Thyroid gland (tissue), 4 donors: ENCODE results near the gene GRB10. TPM values are rescaled to one million over a fixed set of nuclear protein-coding genes. Genes with fewer than 3 reads are reported as not detected.

Experiments used
- DNase-seq, 2 donors: peaks; one replicate each; pipeline ENCODE4 v3.0.0-alpha.2; 2019
- H3K27ac ChIP-seq, 3 donors: fragments of 200-600 bp; sonication (generic); 1 replicate in 2 of 3; 2 replicates in 1 of 3; pipeline ENCODE4 v1.5.1; 2016 to 2019; ENCODE audit warnings: mild to moderate bottlenecking in 1 of 3, moderate library complexity in 1 of 3
- H3K27me3 ChIP-seq: fragments of 200-600 bp; sonication (generic); one replicate; pipeline ENCODE4 v1.5.1; 2019
- H3K36me3 ChIP-seq, 2 donors: fragments of 200-600 bp; sonication (generic); one replicate each; pipeline ENCODE4 v1.5.1; 2016 to 2019
- H3K4me1 ChIP-seq, 2 donors: fragments of 200-600 bp; sonication (generic); one replicate each; pipeline ENCODE4 v1.5.1; 2017 to 2019
- H3K4me3 ChIP-seq, 3 donors: fragments of 200-600 bp; sonication (generic); replicated peaks in 1 of 3; 1 replicate in 2 of 3; 2 replicates in 1 of 3; pipeline ENCODE4 v1.5.1; 2016; ENCODE audit warnings: mild to moderate bottlenecking in 1 of 3
- H3K9me3 ChIP-seq: fragments of 200-600 bp; sonication (generic); one replicate; pipeline ENCODE4 v1.5.1; 2017
- POLR2A ChIP-seq, 2 donors: fragments of 450-650 bp; IDR thresholded peaks; one replicate each; pipeline ENCODE4 v1.6.1; 2017; ENCODE audit warnings: antibody characterized with exemption in 2 of 2, mild to moderate bottlenecking in 2 of 2, moderate library complexity in 1 of 2
- WGBS, 2 donors: methylation state at CpG; one replicate each; pipeline ENCODE4 v1.1.5; 2017; 5-methylcytosine and 5-hydroxymethylcytosine counted together
- intact Hi-C: fragments of 100-400 bp; cut with DNase I; formaldehyde crosslinking; loops from one replicate; pipeline ENCODE4 v1.15.1; 2023
- total RNA-seq, 4 donors: library from RNA; depleted of rRNA; stranded (reverse); fragments of >200 nt; gene quantifications; one replicate each; pipeline ENCODE4 v1.2.3, GENCODE V29; 2016
- TF ChIP-seq, protein P1 (sequence below), 6 experiments: fragments of 200-600 bp in 3 of 6; fragments of 450-650 bp in 3 of 6; sonication (generic) in 3 of 6; IDR thresholded peaks; one replicate each; pipeline ENCODE4 v1.5.1; 2016 to 2019; ENCODE audit warnings: antibody characterized with exemption in 6 of 6, mild to moderate bottlenecking in 2 of 6, inconsistent platforms in 1 of 6, moderate library complexity in 1 of 6

GRB10 gene
- total RNA-seq, 4 donors from 2014 or later, result 21.3 to 99.2 (median 39.6) TPM

DNA sequence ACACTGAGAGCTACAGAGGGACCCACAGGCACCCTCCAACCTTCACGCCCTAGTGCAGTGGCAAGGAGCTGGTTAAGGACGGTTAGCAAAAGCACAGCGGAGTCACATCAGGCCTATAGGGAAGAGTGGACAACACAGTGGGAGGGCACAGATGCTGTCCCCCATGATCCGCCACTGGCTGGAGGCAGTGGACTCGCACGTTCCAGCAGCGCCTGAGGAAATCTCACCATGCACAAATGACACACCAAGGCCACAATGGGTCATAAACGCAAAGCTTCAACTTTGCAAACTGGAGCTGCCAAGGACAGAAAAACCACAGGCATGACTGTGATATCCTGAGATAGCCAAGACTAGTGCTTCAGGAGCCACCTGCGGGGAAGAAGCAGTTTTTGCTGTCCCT is 58.8 kb downstream of the GRB10 start:
- no peak for DNase-seq
- TF ChIP-seq, protein P1, sequence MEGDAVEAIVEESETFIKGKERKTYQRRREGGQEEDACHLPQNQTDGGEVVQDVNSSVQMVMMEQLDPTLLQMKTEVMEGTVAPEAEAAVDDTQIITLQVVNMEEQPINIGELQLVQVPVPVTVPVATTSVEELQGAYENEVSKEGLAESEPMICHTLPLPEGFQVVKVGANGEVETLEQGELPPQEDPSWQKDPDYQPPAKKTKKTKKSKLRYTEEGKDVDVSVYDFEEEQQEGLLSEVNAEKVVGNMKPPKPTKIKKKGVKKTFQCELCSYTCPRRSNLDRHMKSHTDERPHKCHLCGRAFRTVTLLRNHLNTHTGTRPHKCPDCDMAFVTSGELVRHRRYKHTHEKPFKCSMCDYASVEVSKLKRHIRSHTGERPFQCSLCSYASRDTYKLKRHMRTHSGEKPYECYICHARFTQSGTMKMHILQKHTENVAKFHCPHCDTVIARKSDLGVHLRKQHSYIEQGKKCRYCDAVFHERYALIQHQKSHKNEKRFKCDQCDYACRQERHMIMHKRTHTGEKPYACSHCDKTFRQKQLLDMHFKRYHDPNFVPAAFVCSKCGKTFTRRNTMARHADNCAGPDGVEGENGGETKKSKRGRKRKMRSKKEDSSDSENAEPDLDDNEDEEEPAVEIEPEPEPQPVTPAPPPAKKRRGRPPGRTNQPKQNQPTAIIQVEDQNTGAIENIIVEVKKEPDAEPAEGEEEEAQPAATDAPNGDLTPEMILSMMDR (IDR thresholded peaks at IDR 0.05), result no peak
- no peak for TF ChIP-seq POLR2A (IDR thresholded peaks at IDR 0.05)
- H3K27me3 ChIP-seq, result no peaks in the 10 kb centered on the region
- H3K4me1 ChIP-seq, result peaks cover 0 to 10% of the 10 kb centered on the region in 2 donors
- WGBS, 2 donors, result 95% methylated on average over 9 of the region's 9 CpGs
- no peak overlapping the region for H3K4me3 ChIP-seq
- no peaks in the 10 kb centered on the region for H3K36me3 ChIP-seq
- no peak overlapping the region for H3K27ac ChIP-seq
- intact Hi-C loops, result no loop called here
- no peaks in the 10 kb centered on the region for H3K9me3 ChIP-seq

DNA sequence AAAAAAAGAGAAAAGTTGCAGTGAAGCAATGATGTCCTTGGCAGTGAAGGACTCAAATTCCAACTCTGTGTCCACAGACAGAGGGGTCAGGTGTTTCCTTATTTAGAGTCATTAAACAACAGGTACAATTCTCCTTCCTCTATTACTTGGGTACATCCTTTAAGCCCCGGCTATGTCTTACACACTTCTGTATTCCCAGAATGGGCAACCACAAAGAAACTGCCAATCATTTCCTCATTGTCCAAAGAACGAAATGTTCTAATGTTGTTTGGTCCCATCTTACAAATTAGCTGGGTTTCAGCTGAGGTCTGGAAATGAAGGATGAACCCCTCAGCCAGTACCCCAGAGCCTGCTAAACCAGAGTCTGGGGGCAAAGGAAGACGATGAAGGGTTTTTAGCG is 59.5 kb downstream of the GRB10 start:
- peaks cover 0 to 12% of the 10 kb centered on the region in 2 donors for H3K4me1 ChIP-seq
- H3K4me3 ChIP-seq, result no peak overlapping the region
- TF ChIP-seq, protein P1 (IDR thresholded peaks at IDR 0.05), result no peak
- TF ChIP-seq POLR2A (IDR thresholded peaks at IDR 0.05), result no peak
- H3K27ac ChIP-seq, result no peak overlapping the region
- WGBS, 2 donors, result 85 to 93% methylated on average over 4 of the region's 4 CpGs
- H3K9me3 ChIP-seq, result no peaks in the 10 kb centered on the region
- H3K27me3 ChIP-seq, result no peaks in the 10 kb centered on the region
- intact Hi-C loops, result no loop called here
- DNase-seq, result no peak
- H3K36me3 ChIP-seq, result no peaks in the 10 kb centered on the region

GRCh38 chr7:50721661-50722259 is 60.9 kb downstream of the GRB10 start:
- intact Hi-C loops, result no loop called here
- WGBS, 2 donors, result 81 to 84% methylated on average over 10 of the region's 10 CpGs
- H3K4me3 ChIP-seq, result no peak overlapping the region
- peaks cover 0 to 16% of the 10 kb centered on the region in 2 donors for H3K4me1 ChIP-seq
- no peaks in the 10 kb centered on the region for H3K9me3 ChIP-seq
- H3K36me3 ChIP-seq, result no peaks in the 10 kb centered on the region
- no peak overlapping the region for H3K27ac ChIP-seq
- no peaks in the 10 kb centered on the region for H3K27me3 ChIP-seq
- DNase-seq, result no peak
- no peak for TF ChIP-seq POLR2A (IDR thresholded peaks at IDR 0.05)
- TF ChIP-seq, protein P1 (IDR thresholded peaks at IDR 0.05), result no peak

DNA sequence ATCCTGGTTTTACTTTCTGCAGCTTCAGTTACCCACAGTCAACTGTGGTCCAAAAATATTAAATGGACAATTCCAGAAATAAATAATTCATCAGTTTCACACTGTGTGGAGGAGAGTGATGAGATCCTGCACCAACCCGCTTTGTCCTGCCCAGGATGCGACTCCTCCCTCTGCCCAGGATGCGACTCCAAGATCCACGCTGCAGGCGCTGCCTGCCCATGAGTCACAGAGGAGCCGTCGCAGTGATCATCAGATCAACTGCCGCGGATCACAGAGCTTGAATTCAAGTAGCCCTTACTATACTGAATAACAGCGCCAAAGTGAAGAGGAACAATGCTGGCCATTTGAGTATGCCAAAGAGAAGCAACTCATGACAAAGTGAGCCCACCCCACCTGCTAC is 61.5 kb downstream of the GRB10 start:
- Histone ChIP-seq H3K36me3 (no peaks in the 10 kb centered on the region), H3K4me3 (no peak overlapping the region), H3K27ac (no peak overlapping the region), H3K9me3 (no peaks in the 10 kb centered on the region), H3K27me3 (no peaks in the 10 kb centered on the region), H3K4me1 (peaks cover 0 to 16% of the 10 kb centered on the region in 2 donors)
- no peak for DNase-seq
- TF ChIP-seq, protein P1 (IDR thresholded peaks at IDR 0.05), result no peak
- TF ChIP-seq POLR2A (IDR thresholded peaks at IDR 0.05), result no peak
- 85 to 90% methylated on average over 10 of the region's 10 CpGs for WGBS, 2 donors
- intact Hi-C loops, result no loop called here

- no peaks in the 10 kb centered on the region for H3K36me3 ChIP-seq
- no peaks in the 10 kb centered on the region for H3K9me3 ChIP-seq
- TF ChIP-seq, protein P1 (IDR thresholded peaks at IDR 0.05), result no peak
- no peak for TF ChIP-seq POLR2A (IDR thresholded peaks at IDR 0.05)
- intact Hi-C loops, result no loop called here
- no peak overlapping the region for H3K4me3 ChIP-seq
- peaks cover 0 to 16% of the 10 kb centered on the region in 2 donors for H3K4me1 ChIP-seq
- 87 to 91% methylated on average over 7 of the region's 7 CpGs for WGBS, 2 donors
- H3K27me3 ChIP-seq, result no peaks in the 10 kb centered on the region
- no peak overlapping the region for H3K27ac ChIP-seq
- no peak for DNase-seq
Observed at GRCh38 chr7:50720295-50720694, 62.4 kb downstream of the GRB10 start.
